ENCODE measurements around the gene PLPP1.

GRCh38 chr5:55524816-55525215, 9.9 kb downstream of the PLPP1 start:
- TF ChIP-seq POLR2AphosphoS5 (IDR thresholded peaks at IDR 0.05; ENCODE audit: low read depth, low read length) (no peak), SIN3A (IDR thresholded peaks at IDR 0.05; ENCODE audit: borderline replicate concordance, insufficient read depth, low read length) (no peak)
